ENCODE measurements around the gene CCDC107. TPM values are rescaled to one million over a fixed set of nuclear protein-coding genes. Genes with fewer than 3 reads are reported as not detected.

Gene CCDC107
- total RNA-seq, 1 donor from 2014 or later: 11.0 TPM

DNA sequence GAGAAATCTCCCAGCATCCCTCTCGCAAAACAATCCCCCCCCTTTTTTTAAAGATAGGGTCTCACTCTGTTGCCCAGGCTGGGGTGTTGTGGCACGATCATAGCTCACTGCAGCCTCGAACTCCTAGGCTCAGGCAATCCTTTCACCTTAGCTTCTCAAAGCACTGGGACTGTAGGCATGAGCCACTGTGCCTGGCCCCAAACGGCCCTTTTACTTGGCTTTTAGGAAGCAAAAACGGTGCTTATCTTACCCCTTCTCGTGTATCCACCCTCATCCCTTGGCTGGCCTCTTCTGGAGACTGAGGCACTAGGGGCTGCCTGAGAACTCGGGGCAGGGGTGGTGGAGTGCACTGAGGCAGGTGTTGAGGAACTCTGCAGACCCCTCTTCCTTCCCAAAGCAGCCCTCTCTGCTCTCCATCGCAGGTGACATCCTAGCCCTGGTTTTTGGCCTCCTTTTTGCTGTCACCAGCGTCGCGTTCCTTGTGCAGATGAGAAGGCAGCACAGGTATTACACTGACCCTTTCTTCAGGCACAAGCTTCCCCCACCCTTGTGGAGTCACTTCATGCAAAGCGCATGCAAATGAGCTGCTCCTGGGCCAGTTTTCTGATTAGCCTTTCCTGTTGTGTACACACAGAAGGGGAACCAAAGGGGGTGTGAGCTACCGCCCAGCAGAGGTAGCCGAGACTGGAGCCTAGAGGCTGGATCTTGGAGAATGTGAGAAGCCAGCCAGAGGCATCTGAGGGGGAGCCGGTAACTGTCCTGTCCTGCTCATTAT is 22.4 kb downstream of the CCDC107 start:
- Histone ChIP-seq H3K27ac (ENCODE audit: low read depth, low read length) (no peak overlapping the region), H3K27me3 (ENCODE audit: control insufficient read depth in 3 of 3, insufficient read depth in 3 of 3, low read length in 3 of 3) (peaks cover 0 to 3% (median 0%) of the 10 kb centered on the region in 3 donors), H3K9ac (ENCODE audit: low read depth in 1 of 3, low read length in 3 of 3) (no peak overlapping the region), H3K36me3 (ENCODE audit: control insufficient read depth in 3 of 3, insufficient read depth in 3 of 3, low read length in 3 of 3) (peaks cover 31 to 32% (median 31%) of the 10 kb centered on the region in 3 donors), H3K9me3 (ENCODE audit: control insufficient read depth in 3 of 3, low read length in 3 of 3) (no peaks in the 10 kb centered on the region), H3K4me3 (ENCODE audit: low read length in 3 of 3) (no peak overlapping the region), H3K4me1 (ENCODE audit: control insufficient read depth in 3 of 3, insufficient read depth in 3 of 3, low read length in 3 of 3) (peaks cover 15 to 44% (median 22%) of the 10 kb centered on the region in 3 donors)

DNA sequence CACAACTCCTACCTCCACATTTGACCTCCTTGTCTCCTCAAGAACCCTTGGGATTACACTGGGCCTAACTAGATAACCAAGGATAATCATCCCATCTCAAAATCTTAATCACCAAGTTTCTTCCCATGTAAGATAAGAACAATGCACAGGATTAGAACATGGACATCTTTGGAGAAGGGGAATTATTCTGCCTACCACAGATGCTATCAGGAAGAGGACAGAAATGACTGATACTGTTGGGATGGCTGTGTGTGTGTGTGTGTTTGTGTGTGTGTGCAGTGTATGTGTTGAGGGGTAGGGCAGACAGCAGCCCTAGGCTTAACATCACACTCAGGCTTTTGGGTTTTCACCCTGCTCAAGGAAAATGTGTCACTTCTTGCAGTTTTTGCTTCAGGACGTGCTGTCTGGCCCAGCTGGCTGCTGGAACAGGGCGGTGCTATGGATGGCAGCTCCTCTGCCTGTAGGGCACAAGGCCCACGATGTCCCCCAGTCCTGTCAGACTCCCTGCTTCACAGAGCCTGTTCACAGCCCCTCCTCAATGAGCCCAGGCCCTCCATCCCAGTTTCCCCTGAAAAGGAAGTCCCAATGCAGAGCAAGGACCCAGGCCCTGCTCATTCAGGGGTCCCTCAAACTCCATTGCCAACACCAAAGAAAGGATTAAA is 23.4 kb downstream of the CCDC107 start:
- peaks cover 0 to under 1% (median 0%) of the 10 kb centered on the region in 3 donors for H3K27me3 ChIP-seq (ENCODE audit: control insufficient read depth in 3 of 3, insufficient read depth in 3 of 3, low read length in 3 of 3)
- peaks cover 38 to 39% (median 38%) of the 10 kb centered on the region in 3 donors for H3K36me3 ChIP-seq (ENCODE audit: control insufficient read depth in 3 of 3, insufficient read depth in 3 of 3, low read length in 3 of 3)
- no peaks in the 10 kb centered on the region for H3K9me3 ChIP-seq (ENCODE audit: control insufficient read depth in 3 of 3, low read length in 3 of 3)
- peaks cover 17 to 46% (median 22%) of the 10 kb centered on the region in 3 donors for H3K4me1 ChIP-seq (ENCODE audit: control insufficient read depth in 3 of 3, insufficient read depth in 3 of 3, low read length in 3 of 3)
- H3K9ac ChIP-seq (ENCODE audit: low read depth in 1 of 3, low read length in 3 of 3): peak overlapping the region in 2 of 3 donors; percentile 3 to 20
- H3K27ac ChIP-seq (ENCODE audit: low read depth, low read length): peak overlapping the region; percentile 98
- no peak overlapping the region for H3K4me3 ChIP-seq (ENCODE audit: low read length in 3 of 3)

DNA sequence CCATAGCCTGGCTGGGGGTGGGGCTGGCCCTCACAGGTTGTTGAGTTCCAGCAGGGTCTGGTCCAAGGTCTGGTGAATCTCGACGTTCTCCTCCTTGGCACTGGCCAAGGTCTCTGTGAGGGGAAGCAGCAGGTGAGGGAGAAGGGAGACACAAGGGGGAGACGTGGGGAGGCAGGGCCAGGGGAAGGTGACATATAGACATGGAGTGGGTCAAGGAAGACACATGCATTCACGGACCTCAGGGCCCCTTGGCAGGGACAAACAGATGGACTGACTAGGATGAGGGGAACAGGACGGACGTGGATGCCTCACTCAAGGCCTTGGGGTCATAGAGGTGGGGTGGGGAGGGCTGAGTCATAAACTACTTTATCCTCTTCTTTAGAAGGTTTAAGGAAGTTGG is 24.0 kb downstream of the CCDC107 start:
- peaks cover 41 to 42% (median 42%) of the 10 kb centered on the region in 3 donors for H3K36me3 ChIP-seq (ENCODE audit: control insufficient read depth in 3 of 3, insufficient read depth in 3 of 3, low read length in 3 of 3)
- no peak overlapping the region for H3K4me3 ChIP-seq (ENCODE audit: low read length in 3 of 3)
- peaks cover 20 to 51% (median 24%) of the 10 kb centered on the region in 3 donors for H3K4me1 ChIP-seq (ENCODE audit: control insufficient read depth in 3 of 3, insufficient read depth in 3 of 3, low read length in 3 of 3)
- peak overlapping the region; percentile 98 for H3K27ac ChIP-seq (ENCODE audit: low read depth, low read length)
- no peaks in the 10 kb centered on the region for H3K27me3 ChIP-seq (ENCODE audit: control insufficient read depth in 3 of 3, insufficient read depth in 3 of 3, low read length in 3 of 3)
- no peaks in the 10 kb centered on the region for H3K9me3 ChIP-seq (ENCODE audit: control insufficient read depth in 3 of 3, low read length in 3 of 3)
- H3K9ac ChIP-seq (ENCODE audit: low read depth in 1 of 3, low read length in 3 of 3): peak overlapping the region in 1 of 3 donors; percentile 20

DNA sequence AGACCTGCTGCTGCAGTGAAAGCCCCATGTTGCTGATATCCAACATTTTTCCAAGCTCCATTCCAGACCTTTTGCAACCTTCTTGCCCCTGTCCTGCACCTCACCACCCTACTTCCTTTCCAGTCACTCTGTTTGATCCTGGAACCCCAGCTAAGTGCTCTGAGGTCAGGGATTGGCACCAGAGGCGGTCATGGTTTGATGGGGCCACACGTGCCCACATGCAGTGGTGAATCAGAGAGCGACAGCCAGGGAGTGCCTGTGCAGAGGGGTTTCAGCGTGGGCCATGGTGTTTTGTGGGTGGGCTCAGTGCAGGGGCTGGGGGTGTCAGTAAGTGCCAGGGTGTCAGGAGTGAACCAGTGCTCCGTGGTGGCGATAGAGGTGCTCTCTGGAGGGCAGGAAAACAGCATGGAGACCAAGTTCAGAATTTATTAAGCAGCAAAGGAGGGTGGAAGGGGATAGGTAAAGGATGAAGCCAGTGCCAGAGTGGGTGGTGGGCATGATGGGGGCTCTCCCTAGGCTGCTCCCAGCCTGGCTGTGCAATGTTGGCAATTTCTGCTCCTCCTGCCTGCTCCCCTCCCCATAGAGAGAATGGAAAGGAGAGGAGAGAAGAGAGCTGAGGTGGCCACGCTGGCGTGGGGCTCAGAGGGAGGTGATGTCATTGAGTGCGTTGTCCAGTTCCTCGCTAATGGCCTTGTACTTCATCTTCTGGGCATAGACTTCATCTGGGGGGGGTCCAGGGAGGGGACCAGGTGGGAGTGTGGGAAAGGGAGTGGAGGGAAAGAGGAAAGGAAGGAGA is 24.6 kb downstream of the CCDC107 start:
- Histone ChIP-seq H3K27ac (ENCODE audit: low read depth, low read length) (peak overlapping the region; percentile 98), H3K27me3 (ENCODE audit: control insufficient read depth in 3 of 3, insufficient read depth in 3 of 3, low read length in 3 of 3) (no peaks in the 10 kb centered on the region), H3K36me3 (ENCODE audit: control insufficient read depth in 3 of 3, insufficient read depth in 3 of 3, low read length in 3 of 3) (peaks cover 45 to 48% (median 48%) of the 10 kb centered on the region in 3 donors), H3K9ac (ENCODE audit: low read depth in 1 of 3, low read length in 3 of 3) (peak overlapping the region in 1 of 3 donors; percentile 20), H3K4me1 (ENCODE audit: control insufficient read depth in 3 of 3, insufficient read depth in 3 of 3, low read length in 3 of 3) (peaks cover 23 to 56% (median 27%) of the 10 kb centered on the region in 3 donors), H3K9me3 (ENCODE audit: control insufficient read depth in 3 of 3, low read length in 3 of 3) (no peaks in the 10 kb centered on the region), H3K4me3 (ENCODE audit: low read length in 3 of 3) (no peak overlapping the region)

DNA sequence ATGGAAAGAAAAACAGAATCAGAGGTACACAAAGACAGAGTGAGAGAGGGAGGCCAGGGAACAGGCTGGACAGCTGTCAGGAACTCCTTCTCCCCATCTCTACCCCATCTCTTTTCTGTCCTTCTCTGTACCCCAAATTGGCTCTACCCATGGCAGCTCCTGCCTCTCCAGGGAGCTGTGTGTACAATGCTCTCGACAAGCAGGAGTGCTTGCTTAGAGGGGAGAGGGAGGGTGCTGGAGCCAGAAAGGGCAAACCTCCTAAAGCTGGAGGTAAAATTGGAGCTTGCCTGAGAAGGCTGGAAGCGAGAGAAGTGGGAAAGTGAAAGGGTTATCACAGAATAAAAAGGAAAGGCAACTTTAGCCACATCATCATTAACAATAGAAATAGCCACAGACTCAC is 25.2 kb downstream of the CCDC107 start:
- peaks cover 27 to 62% (median 29%) of the 10 kb centered on the region in 3 donors for H3K4me1 ChIP-seq (ENCODE audit: control insufficient read depth in 3 of 3, insufficient read depth in 3 of 3, low read length in 3 of 3)
- peaks cover 49 to 53% (median 49%) of the 10 kb centered on the region in 3 donors for H3K36me3 ChIP-seq (ENCODE audit: control insufficient read depth in 3 of 3, insufficient read depth in 3 of 3, low read length in 3 of 3)
- no peak overlapping the region for H3K9ac ChIP-seq (ENCODE audit: low read depth in 1 of 3, low read length in 3 of 3)
- no peak overlapping the region for H3K4me3 ChIP-seq (ENCODE audit: low read length in 3 of 3)
- no peaks in the 10 kb centered on the region for H3K27me3 ChIP-seq (ENCODE audit: control insufficient read depth in 3 of 3, insufficient read depth in 3 of 3, low read length in 3 of 3)
- H3K27ac ChIP-seq (ENCODE audit: low read depth, low read length): peak overlapping the region; percentile 98
- no peaks in the 10 kb centered on the region for H3K9me3 ChIP-seq (ENCODE audit: control insufficient read depth in 3 of 3, low read length in 3 of 3)

DNA sequence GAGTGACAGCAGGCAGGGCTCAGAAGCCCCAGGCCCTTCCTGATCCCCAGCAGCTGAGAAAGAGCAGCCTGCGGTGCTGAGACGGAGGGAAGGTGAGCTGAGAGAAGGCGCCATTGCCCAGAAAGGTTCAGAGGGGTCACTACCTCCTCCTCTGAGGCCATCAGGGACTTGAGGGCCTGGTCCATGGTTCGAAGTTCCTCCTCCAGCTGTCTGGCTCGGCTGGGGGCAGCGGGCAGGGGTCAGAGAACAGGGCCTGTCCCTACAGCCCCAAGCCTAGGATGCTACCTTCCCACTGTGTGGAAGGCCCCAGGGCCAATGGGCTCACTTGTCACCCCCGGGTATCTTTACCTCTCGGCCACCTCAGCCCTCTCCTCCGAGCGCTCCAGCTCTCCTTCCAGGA is 26.8 kb downstream of the CCDC107 start:
- peak overlapping the region; percentile 75 to 98 (median 96) for H3K4me3 ChIP-seq (ENCODE audit: low read length in 3 of 3)
- H3K27ac ChIP-seq (ENCODE audit: low read depth, low read length): peak overlapping the region; percentile 98
- no peaks in the 10 kb centered on the region for H3K9me3 ChIP-seq (ENCODE audit: control insufficient read depth in 3 of 3, low read length in 3 of 3)
- H3K27me3 ChIP-seq (ENCODE audit: control insufficient read depth in 3 of 3, insufficient read depth in 3 of 3, low read length in 3 of 3): no peaks in the 10 kb centered on the region
- H3K36me3 ChIP-seq (ENCODE audit: control insufficient read depth in 3 of 3, insufficient read depth in 3 of 3, low read length in 3 of 3): peaks cover 49 to 63% (median 56%) of the 10 kb centered on the region in 3 donors
- peak overlapping the region; percentile 99 to 100 (median 100) for H3K9ac ChIP-seq (ENCODE audit: low read depth in 1 of 3, low read length in 3 of 3)
- H3K4me1 ChIP-seq (ENCODE audit: control insufficient read depth in 3 of 3, insufficient read depth in 3 of 3, low read length in 3 of 3): peaks cover 28 to 73% (median 30%) of the 10 kb centered on the region in 3 donors

DNA sequence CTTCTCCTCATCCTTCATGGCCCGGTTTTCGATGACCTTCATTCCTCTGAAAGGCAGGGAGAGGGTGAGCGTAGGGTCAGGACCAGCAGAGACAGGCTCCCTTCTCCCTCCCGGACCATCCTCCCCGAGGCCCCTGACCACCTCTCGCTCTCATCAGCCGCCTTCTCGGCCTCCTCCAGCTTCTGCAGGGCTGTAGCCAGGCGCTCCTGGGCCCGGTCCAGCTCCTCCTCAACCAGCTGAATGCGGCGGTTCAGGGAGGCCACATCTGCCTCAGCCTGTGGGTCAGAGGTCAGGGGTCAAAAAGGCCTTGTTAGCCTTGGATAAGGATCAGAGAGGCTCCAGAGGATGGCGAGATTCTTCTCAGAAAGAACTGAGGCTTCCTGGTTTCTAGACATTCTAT is 27.4 kb downstream of the CCDC107 start:
- peak overlapping the region; percentile 98 for H3K27ac ChIP-seq (ENCODE audit: low read depth, low read length)
- peaks cover 28 to 73% (median 30%) of the 10 kb centered on the region in 3 donors for H3K4me1 ChIP-seq (ENCODE audit: control insufficient read depth in 3 of 3, insufficient read depth in 3 of 3, low read length in 3 of 3)
- H3K9ac ChIP-seq (ENCODE audit: low read depth in 1 of 3, low read length in 3 of 3): peak overlapping the region; percentile 99 to 100 (median 100)
- peak overlapping the region; percentile 75 to 98 (median 96) for H3K4me3 ChIP-seq (ENCODE audit: low read length in 3 of 3)
- no peaks in the 10 kb centered on the region for H3K27me3 ChIP-seq (ENCODE audit: control insufficient read depth in 3 of 3, insufficient read depth in 3 of 3, low read length in 3 of 3)
- H3K9me3 ChIP-seq (ENCODE audit: control insufficient read depth in 3 of 3, low read length in 3 of 3): no peaks in the 10 kb centered on the region
- H3K36me3 ChIP-seq (ENCODE audit: control insufficient read depth in 3 of 3, insufficient read depth in 3 of 3, low read length in 3 of 3): peaks cover 49 to 63% (median 56%) of the 10 kb centered on the region in 3 donors

DNA sequence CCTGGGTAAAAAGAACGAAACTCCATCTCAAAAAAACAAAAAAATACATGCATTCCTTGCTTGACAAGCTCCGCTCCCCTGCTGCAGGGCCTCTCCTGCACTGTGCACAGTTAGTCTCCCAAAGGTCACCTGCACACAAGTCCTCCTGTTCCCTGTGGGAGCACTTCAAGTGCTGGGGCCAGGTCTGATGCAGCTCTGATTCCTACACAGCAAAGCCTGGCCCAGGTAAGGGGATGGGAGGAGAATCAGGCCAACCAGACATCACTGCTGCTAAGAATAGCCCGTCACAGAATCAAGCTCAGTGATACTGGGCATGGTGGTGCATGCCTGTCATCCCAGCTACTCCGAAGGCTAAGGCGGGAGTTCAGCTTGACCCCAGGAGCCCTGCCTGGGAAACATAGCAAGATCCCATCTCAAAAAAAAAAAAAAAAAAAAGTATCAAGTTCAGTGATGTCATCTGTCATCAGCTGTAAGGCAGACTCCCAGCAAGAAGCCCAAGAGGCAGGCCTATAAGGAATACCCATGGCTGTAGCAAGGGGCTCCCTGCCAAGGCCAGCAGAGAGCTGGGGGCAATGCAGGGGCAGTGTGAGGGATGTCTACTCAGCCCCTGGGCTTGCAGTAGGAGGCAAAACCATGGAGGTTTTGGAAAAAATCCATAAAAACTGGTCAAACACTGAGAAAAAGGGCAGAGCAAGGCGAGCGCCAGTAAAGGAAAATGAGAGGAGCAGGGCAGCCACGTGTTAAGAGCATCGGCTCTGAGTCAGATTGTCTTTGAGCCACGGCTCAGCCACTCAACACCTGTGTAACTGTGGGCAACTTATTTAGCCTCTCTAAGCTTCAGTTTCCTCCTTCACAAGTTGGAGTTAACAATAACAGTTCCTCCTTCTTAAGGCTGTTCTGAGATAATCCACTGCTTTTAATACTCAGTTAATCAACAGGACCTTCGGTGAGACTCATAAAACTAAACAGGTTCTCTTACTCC is 28.4 kb downstream of the CCDC107 start:
- Histone ChIP-seq H3K36me3 (ENCODE audit: control insufficient read depth in 3 of 3, insufficient read depth in 3 of 3, low read length in 3 of 3) (peaks cover 49 to 63% (median 56%) of the 10 kb centered on the region in 3 donors), H3K4me1 (ENCODE audit: control insufficient read depth in 3 of 3, insufficient read depth in 3 of 3, low read length in 3 of 3) (peaks cover 31 to 77% (median 34%) of the 10 kb centered on the region in 3 donors), H3K9ac (ENCODE audit: low read depth in 1 of 3, low read length in 3 of 3) (peak overlapping the region; percentile 99 to 100 (median 100)), H3K27ac (ENCODE audit: low read depth, low read length) (peak overlapping the region; percentile 98), H3K9me3 (ENCODE audit: control insufficient read depth in 3 of 3, low read length in 3 of 3) (no peaks in the 10 kb centered on the region), H3K27me3 (ENCODE audit: control insufficient read depth in 3 of 3, insufficient read depth in 3 of 3, low read length in 3 of 3) (no peaks in the 10 kb centered on the region), H3K4me3 (ENCODE audit: low read length in 3 of 3) (peak overlapping the region; percentile 90 to 98 (median 96))

Measured in skeletal muscle tissue (tissue), 4 donors.